Testis (tissue), 2 donors: ENCODE measurements around the gene AADACL2.

Experiments
- CTCF ChIP-seq, 3 experiments: fragments of 450-650 bp in 2 of 3; fragments of 200-600 bp in 1 of 3; sonication (generic) in 1 of 3; IDR thresholded peaks; one replicate each; pipeline ENCODE4 v1.5.1; 2016 to 2019; ENCODE audit warnings: antibody characterized with exemption in 3 of 3, mild to moderate bottlenecking in 2 of 3, moderate library complexity in 1 of 3
- POLR2A ChIP-seq: fragments of 450-650 bp; IDR thresholded peaks from one replicate; pipeline ENCODE4 v1.6.1; 2017; ENCODE audit warnings: antibody characterized with exemption, mild to moderate bottlenecking, moderate library complexity

- TF ChIP-seq CTCF (IDR thresholded peaks at IDR 0.05) = no peak
- no peak for TF ChIP-seq POLR2A
Measured at GRCh38 chr3:151740581-151740980, 6.9 kb downstream of the AADACL2 start.
